LoVo (cell line): ENCODE results near the gene VMP1.
"Not testable (repeated sequence)": the region's sequence is repeated elsewhere in the genome, so short reads cannot be mapped to it uniquely, and the experiment has no call there.

Source experiments
- DNase-seq: peaks from one replicate; pipeline ENCODE4 v3.0.0-alpha.2; 2016; ENCODE audit warnings: low spot score

The VMP1 gene

GRCh38 chr17:59841091-59841881, 133.8 kb downstream of the VMP1 start:
- not testable (repeated sequence) for DNase-seq

- not testable (repeated sequence) for DNase-seq
Measured at GRCh38 chr17:59841882-59842263, 134.4 kb downstream of the VMP1 start.

- DNase-seq: peak; percentile 87
Measured at GRCh38 chr17:59842901-59843652, 135.6 kb downstream of the VMP1 start.

GRCh38 chr17:59844884-59845594, 137.6 kb downstream of the VMP1 start:
- no peak for DNase-seq

- DNase-seq: peak; percentile 95
Measured at GRCh38 chr17:59845595-59846393, 138.3 kb downstream of the VMP1 start.

- DNase-seq: peak; percentile 91
Measured at GRCh38 chr17:59846394-59847165, 139.1 kb downstream of the VMP1 start.

GRCh38 chr17:59848385-59848668, 140.9 kb downstream of the VMP1 start:
- DNase-seq: no peak

GRCh38 chr17:59848778-59849177, 141.3 kb downstream of the VMP1 start:
- no peak for DNase-seq

- DNase-seq: not testable (repeated sequence)
Measured at GRCh38 chr17:59850311-59850710, 142.9 kb downstream of the VMP1 start.

- no peak for DNase-seq
Measured at GRCh38 chr17:59851439-59852375, 144.3 kb downstream of the VMP1 start.

- not testable (repeated sequence) for DNase-seq
Measured at GRCh38 chr17:59852847-59853167, 145.4 kb downstream of the VMP1 start.

- peak; percentile 92 for DNase-seq
Measured at GRCh38 chr17:59853168-59853918, 145.9 kb downstream of the VMP1 start.

GRCh38 chr17:59853919-59854729, 146.7 kb downstream of the VMP1 start:
- not testable (repeated sequence) for DNase-seq

GRCh38 chr17:59856859-59857794, 149.7 kb downstream of the VMP1 start:
- DNase-seq: no peak

- DNase-seq: no peak
Measured at GRCh38 chr17:59858167-59858816, 150.8 kb downstream of the VMP1 start.

GRCh38 chr17:59858932-59859331, 151.5 kb downstream of the VMP1 start:
- no peak for DNase-seq

GRCh38 chr17:59859444-59860025, 152.1 kb downstream of the VMP1 start:
- peak; percentile 68 for DNase-seq
